ENCODE results near the gene PID1. TPM values are rescaled to one million over a fixed set of nuclear protein-coding genes. Genes with fewer than 3 reads are reported as not detected.

PID1 gene
- total RNA-seq, 2 experiments from 2014 or later = not detected

DNA sequence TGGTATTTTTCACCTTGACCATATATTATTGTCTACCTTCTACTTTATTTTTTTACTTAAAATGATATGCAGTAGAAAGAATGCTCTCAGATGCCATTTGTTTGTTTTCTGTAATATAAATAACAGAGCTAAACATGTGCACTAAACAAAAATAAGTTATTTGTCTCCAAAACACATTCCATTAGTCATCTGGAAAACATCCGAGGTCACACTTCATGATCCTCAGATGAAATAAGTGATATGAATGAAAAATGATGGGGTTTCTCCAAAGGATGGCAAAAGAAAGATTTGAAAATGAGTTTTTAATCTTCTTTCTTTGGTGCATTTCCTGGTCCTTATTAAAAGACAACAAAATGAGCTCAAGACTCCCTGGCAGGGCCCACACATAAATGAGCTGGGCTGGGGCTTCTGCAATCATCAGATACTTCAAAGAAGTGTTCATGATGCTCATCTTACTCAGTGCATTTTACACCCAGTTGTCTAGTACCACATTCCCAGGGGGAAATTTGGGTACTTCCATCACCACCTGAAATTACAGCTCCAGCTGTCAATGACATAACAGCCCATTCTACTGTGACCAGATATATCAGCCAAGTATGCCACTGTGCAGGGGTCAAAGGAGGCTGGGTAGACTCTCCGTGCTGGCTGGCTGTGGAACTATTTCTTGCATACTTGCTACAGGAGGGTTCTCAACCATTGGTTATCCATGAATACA lies 283.5 kb downstream of the PID1 start:
- Mint-ChIP-seq H3K9me3 (ENCODE audit: low read depth) (peaks cover 4% of the 10 kb centered on the region), H3K36me3 (no peaks in the 10 kb centered on the region), H3K27ac (no peak overlapping the region), H3K4me3 (no peak overlapping the region), H3K27me3 (no peaks in the 10 kb centered on the region), H3K4me1 (no peaks in the 10 kb centered on the region)
- CTCF ChIA-PET = no interaction called here
- no peak for DNase-seq
- no peak for ATAC-seq

DNA sequence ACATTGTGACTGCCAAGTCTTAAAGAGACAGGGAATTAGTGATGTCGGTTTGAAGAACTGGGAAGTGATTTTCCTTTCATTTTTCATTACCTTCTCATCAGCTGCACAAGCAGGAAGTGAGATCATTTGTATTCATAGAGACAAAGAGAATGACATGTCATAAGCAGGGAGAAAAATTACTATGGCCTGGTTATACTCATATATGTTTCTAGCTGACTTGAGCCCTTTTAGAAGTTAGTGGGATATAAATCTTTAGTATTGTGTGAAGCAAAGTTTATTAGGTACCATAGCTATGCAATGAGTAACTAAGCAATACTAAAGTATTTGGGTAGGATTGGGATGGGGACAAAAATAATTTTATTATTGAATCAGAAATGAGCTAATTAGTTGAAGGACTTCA lies 284.1 kb downstream of the PID1 start:
- H3K4me1 Mint-ChIP-seq = no peaks in the 10 kb centered on the region
- no peak for DNase-seq
- H3K36me3 Mint-ChIP-seq = no peaks in the 10 kb centered on the region
- H3K27ac Mint-ChIP-seq = no peak overlapping the region
- H3K27me3 Mint-ChIP-seq = no peaks in the 10 kb centered on the region
- CTCF ChIA-PET = no interaction called here
- no peak for ATAC-seq
- H3K4me3 Mint-ChIP-seq = no peak overlapping the region
- peaks cover 4% of the 10 kb centered on the region for H3K9me3 Mint-ChIP-seq (ENCODE audit: low read depth)

DNA sequence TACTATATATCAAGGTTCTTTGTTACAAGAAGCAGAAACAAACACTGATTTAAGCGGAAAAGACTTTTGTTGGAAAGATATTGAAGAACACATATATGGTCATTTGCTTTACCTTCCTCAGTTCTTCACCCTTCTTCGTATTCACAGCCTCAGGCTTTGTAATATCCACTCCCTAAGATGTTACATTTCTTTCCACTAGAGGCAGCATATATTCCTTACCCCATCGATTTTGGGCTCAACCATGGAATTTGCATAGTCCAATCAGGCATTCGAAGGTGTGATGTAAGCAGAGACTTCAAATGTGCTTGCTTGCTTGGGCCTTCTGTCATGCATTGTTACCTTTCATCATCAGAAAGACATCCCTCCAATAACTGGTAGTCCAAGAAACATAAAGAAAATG lies 287.4 kb downstream of the PID1 start:
- CTCF ChIA-PET = no interaction called here
- H3K4me1 Mint-ChIP-seq = no peaks in the 10 kb centered on the region
- H3K27me3 Mint-ChIP-seq = no peaks in the 10 kb centered on the region

DNA sequence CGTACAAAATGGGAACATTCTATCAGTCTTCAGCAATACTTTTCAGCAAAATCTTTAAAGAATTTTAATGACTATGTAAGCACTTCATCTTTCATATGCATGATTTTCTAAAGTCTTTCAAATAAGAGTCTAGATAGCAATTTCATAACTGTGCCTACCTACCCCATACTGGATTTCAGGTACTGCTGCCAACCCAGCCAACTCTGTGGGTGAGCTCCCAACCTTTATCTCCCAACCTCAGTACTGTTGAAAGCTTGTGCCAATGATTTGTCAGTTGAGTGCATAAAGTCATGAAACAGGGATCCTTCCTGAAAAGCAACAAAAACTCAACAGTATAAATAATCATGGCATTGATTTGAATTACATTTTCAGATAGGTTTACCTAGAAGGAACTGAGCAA lies 296.9 kb downstream of the PID1 start:
- DNase-seq (no peak), ATAC-seq (no peak)
- H3K4me3 Mint-ChIP-seq = no peak overlapping the region
- CTCF ChIA-PET = no interaction called here
- H3K36me3 Mint-ChIP-seq = no peaks in the 10 kb centered on the region
- H3K27me3 Mint-ChIP-seq = no peaks in the 10 kb centered on the region
- no peak overlapping the region for H3K27ac Mint-ChIP-seq
- H3K9me3 Mint-ChIP-seq (ENCODE audit: low read depth) = peaks cover 6% of the 10 kb centered on the region
- H3K4me1 Mint-ChIP-seq = no peaks in the 10 kb centered on the region

More for the DNA sequence above, 287.4 kb downstream of the PID1 start:
- Mint-ChIP-seq H3K36me3 (no peaks in the 10 kb centered on the region), H3K9me3 (ENCODE audit: low read depth) (peaks cover 7% of the 10 kb centered on the region), H3K27ac (no peak overlapping the region), H3K4me3 (no peak overlapping the region)
- ATAC-seq = no peak
- DNase-seq = no peak
